ENCODE measurements around the gene TARS2. TPM values are rescaled to one million over a fixed set of nuclear protein-coding genes. Genes with fewer than 3 reads are reported as not detected.

TARS2 gene
- total and polyA plus RNA-seq, 2 of the 13 experiments (the other 11 are each of a cell fraction or from before 2014, with no cell fraction given), result 21.3 to 22.8 TPM

- in situ Hi-C loops (cut with HindIII; ENCODE audit: extremely low pct_ligation_motif_present, low pct_unique_long_range_greater_than_20kb) (no loop called here), intact Hi-C loops (cut with micrococcal nuclease; ENCODE audit: unreplicated experiment) (no loop called here)
- Histone ChIP-seq H3K9ac (ENCODE audit: insufficient read depth, low read depth, low read length) (no peak overlapping the region), H3K4me2 (ENCODE audit: low read depth, low read length) (no peak overlapping the region), H4K20me1 (ENCODE audit: insufficient read depth, low read length) (no peaks in the 10 kb centered on the region), H3K27me3 (ENCODE audit: control insufficient read depth in 1 of 2, insufficient read depth in 2 of 2, low read length in 2 of 2) (no peaks in the 10 kb centered on the region), H3K36me3 (replicated peaks in 1 of 2; ENCODE audit: control insufficient read depth in 1 of 2, insufficient read depth in 2 of 2, low read length in 2 of 2) (peaks cover 4 to 52% of the 10 kb centered on the region in 2 experiments), H3K4me1 (ENCODE audit: insufficient read depth, low read length) (no peaks in the 10 kb centered on the region), H3K27ac (ENCODE audit: extremely low read length, insufficient read depth, low read length) (no peak overlapping the region), H3K79me2 (ENCODE audit: insufficient read depth, low read length) (peaks cover 2% of the 10 kb centered on the region), H2AFZ (ENCODE audit: low read length) (no peak overlapping the region), H3K9me3 (ENCODE audit: low read length) (no peaks in the 10 kb centered on the region), H3K4me3 (replicated peaks in 1 of 3; ENCODE audit: insufficient read depth in 1 of 3, low read depth in 2 of 3, low read length in 3 of 3) (no peak overlapping the region)
- ATAC-seq (no peak), FAIRE-seq (no peak), DNase-seq (ENCODE audit: low spot score) (no peak)
- POLR2A ChIA-PET, result no interaction called here
- CTCF ChIA-PET (ENCODE audit: low intra/inter-chr PET ratio, low total read pairs), result no interaction called here
- no TSS peak for BruUV-seq (replicated peaks)
- WGBS (ENCODE audit: low lambda C conversion rate), result 96% methylated on average over 2 of the region's 2 CpGs
- TF ChIP-seq, protein P1, sequence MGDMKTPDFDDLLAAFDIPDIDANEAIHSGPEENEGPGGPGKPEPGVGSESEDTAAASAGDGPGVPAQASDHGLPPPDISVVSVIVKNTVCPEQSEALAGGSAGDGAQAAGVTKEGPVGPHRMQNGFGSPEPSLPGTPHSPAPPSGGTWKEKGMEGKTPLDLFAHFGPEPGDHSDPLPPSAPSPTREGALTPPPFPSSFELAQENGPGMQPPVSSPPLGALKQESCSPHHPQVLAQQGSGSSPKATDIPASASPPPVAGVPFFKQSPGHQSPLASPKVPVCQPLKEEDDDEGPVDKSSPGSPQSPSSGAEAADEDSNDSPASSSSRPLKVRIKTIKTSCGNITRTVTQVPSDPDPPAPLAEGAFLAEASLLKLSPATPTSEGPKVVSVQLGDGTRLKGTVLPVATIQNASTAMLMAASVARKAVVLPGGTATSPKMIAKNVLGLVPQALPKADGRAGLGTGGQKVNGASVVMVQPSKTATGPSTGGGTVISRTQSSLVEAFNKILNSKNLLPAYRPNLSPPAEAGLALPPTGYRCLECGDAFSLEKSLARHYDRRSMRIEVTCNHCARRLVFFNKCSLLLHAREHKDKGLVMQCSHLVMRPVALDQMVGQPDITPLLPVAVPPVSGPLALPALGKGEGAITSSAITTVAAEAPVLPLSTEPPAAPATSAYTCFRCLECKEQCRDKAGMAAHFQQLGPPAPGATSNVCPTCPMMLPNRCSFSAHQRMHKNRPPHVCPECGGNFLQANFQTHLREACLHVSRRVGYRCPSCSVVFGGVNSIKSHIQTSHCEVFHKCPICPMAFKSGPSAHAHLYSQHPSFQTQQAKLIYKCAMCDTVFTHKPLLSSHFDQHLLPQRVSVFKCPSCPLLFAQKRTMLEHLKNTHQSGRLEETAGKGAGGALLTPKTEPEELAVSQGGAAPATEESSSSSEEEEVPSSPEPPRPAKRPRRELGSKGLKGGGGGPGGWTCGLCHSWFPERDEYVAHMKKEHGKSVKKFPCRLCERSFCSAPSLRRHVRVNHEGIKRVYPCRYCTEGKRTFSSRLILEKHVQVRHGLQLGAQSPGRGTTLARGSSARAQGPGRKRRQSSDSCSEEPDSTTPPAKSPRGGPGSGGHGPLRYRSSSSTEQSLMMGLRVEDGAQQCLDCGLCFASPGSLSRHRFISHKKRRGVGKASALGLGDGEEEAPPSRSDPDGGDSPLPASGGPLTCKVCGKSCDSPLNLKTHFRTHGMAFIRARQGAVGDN (CRISPR knock-in tag; IDR thresholded peaks at IDR 0.05), result no peak
- TF ChIP-seq ZC3H4 (CRISPR knock-in tag; IDR thresholded peaks at IDR 0.05; ENCODE audit: borderline replicate concordance) (no peak), ZNF784 (CRISPR knock-in tag; IDR thresholded peaks at IDR 0.05; ENCODE audit: borderline replicate concordance) (no peak), HHEX (CRISPR knock-in tag; IDR thresholded peaks at IDR 0.05) (no peak), ZNF883 (CRISPR knock-in tag; IDR thresholded peaks at IDR 0.05; ENCODE audit: not compliant biosample characterization) (no peak), HDAC1 (CRISPR knock-in tag; IDR thresholded peaks at IDR 0.05) (no peak)
Measured at GRCh38 chr1:150441121-150441520, 46.1 kb upstream of the TARS2 start.
